HT-29 (cell line): ENCODE results near the gene DGKQ. TPM values are rescaled to one million over a fixed set of nuclear protein-coding genes. Genes with fewer than 3 reads are reported as not detected.

Experiments
- DNase-seq: peaks from one replicate; pipeline ENCODE4 v3.0.0-alpha.2; 2015; ENCODE audit warnings: low spot score
- total RNA-seq: library from RNA; depleted of rRNA; stranded (reverse); fragments of >200 nt; shearing (Covaris generic); gene quantifications from 2 replicates; pipeline ENCODE4 v1.2.3, GENCODE V29; 2014

DGKQ gene
- total RNA-seq, 1 experiment from 2014 or later = 46.7 TPM

DNA sequence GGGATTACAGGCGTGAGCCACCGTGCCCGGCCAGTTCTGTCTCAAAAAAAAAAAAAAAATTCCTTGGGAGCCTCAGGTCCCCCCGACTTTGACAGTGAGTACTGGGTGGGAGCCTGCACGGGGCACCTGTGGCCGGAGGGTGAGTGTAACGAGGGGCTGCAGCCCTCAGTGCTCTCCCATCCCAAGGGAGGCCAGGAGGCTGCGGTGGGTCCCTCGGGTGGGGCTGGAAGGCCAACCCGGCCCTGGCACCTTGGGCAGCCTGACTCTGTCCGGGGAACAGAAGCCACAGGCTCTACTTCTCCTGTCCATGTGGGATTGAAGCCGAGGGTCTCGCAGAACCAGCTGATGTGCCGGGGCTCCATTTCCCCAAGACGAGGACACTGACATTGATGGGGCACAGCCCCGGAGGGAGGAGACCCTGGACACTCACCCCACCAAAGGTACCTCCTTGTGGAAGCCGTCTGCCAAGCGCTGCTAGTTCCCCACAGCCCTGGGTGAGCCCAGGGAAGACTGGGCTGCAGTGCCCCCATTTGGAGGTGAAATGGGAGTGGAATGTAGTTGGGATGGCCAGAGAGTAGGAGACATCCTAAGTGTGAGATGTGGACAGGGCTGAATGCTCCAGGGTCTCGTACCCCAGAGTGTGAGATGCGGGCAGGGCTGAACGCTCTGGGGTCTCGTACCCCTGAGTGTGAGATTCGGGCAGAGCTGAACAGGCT lies 22.1 kb upstream of the DGKQ start:
- no peak for DNase-seq

DNA sequence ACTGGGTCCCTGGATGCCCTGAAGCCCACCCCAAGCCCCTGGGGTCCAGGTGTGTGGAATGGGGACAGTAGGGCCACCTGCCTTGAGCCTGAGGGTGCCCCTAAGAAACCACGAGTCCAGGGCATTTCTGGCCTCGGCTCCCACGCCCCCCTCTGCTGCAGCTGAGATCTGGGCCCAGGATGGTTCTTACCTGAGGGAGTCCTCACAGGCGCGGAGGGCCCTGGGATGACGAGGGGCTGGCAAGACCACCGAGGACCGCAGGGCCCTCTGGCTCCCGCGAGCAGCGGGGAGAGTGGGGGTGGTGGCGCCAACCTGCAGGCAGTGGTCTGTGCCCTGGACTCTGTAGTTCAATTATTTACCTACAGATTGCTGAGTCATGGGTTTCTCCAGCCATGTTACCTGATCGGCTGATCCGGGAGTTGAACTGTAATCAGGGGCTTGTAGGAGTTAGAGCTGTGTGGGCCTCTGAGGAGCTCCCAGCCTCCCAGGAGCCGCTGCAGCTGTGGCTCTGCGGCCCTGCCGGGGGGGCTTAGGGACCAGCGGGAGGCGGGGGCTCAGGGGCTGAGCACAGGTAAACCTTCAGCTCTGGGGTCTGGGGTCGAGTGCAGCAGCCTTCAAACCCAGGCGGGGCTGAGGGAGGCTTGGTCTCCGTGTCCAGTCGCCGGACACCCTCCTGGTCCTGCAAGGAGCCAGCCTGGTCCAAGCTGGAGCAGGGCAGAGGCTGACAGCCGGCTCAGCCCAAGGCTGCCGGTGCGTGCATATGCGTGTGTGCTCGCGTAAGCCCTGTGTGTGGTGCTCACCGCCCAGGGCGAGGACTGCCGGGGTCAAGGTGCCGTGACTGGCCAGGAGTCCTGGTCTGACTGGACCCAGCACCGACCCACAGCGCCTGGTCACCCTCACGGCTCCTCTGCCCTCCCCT lies 20.0 kb upstream of the DGKQ start, which contains the start of gene SLC26A1:
SLC26A1 (minus strand) TSS at position 294 of the 919 bp plus-strand sequence. CDS start 1,701 bp downstream, outside the sequence.
- peak; percentile 48 for DNase-seq

DNA sequence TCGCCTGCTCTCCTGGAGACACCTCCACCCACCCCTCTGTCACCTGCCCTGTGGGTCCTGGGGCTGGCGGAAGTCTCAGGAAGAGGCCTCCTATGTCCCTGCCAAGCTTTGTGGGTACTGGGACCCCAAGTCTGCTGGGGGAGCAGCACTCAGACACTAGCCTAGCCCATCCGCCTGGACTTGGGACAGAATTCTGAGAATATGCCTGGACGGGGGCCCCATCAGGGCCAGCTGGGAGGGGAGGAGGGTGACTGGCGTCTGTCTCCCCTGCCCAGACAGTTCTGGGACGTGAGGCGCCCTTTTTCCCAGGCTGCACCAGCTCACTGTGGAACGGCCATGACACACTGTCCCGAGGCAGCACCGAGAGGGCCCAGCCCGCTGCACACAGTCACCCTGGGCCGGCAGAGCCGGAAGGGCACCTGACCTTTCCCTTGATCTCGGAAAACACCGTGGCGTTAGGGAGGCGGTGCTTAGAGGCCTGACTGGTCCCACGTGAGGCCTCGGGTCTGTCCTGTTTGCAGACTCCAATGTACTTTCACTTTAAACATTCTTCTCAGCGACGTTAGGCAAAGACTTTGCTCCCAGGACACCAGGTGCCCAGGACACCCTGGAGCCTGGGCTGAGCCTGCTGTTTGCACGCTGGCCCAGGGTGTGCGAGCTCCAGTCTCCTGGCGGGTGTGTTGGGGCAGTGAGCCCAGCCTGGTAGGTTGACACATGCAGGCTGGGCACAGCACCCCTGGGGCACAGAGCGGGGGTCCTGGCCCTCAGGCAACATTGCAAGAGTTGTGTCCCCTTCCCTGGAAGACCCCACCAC lies 19.1 kb upstream of the DGKQ start:
- DNase-seq = peak; percentile 92

DNA sequence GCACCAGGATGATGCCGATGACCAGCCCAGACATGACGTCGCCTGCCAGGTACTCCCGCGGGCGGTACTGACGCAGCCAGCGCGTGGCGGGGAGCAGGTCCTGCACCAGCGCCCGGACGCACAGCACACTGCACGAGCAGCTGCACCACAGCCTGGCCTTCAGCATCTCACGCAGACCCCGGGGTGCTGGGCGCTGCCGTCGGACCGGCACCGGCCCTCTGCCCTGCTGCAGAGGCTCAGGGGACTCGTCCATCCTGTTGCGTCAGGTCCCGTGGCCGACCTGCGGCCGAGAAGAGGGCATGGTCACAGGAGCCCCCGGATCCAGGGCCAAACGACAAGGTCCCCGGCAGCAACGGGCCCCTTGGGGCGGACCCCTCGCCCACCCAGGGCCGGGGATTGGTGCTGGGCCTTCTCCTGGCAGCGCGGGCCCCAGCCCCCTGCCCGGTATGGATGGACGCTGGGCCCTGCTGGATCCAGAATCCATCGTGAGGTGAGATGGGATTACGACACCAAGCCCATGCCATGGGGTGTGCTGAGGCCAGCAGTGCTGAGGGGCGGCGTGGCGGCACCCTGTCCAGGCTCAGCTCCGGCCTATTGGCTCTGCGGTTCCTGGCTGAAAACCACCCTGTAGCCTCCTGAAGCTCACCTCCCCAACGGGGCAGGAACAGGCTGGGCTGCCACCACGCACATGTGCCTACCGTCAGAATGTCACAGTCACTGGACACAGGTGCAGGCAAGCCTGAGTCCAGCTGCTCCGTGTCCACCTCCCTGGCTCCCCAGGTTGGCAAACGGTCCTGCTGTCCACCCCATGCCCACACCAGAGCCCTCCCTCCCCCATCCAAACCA lies 18.3 kb upstream of the DGKQ start:
- DNase-seq = no peak

DNA sequence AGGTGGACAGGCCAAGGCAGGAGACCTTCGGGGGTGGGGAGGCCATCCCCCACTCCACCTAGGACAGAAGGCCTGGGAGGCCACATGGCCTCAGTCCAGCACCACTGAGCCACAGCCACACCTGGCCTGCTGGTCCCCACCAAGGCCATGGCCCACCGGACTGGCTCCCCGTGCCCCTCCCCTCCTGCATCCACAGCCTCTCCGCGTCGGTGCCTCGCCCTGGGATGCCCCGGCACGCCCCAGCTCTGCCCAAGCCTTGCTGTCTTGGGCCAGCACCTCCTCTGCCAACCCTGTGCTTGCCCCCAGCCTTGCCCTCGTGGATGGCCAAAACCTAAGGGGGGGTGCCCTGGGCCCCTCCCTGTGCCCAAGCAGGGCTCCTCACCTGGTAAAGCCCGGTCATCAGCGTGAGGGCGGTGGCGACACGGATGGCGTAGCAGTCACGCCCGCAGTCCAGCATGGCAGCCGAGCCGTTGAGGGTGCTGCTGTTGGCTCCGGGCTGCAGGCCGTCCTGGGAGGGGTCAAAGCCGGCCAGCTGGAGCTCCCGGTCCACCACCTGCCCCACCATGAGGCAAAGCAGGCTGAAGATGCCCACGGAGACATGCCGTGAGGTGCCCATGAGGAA lies 17.5 kb upstream of the DGKQ start:
- no peak for DNase-seq

DNA sequence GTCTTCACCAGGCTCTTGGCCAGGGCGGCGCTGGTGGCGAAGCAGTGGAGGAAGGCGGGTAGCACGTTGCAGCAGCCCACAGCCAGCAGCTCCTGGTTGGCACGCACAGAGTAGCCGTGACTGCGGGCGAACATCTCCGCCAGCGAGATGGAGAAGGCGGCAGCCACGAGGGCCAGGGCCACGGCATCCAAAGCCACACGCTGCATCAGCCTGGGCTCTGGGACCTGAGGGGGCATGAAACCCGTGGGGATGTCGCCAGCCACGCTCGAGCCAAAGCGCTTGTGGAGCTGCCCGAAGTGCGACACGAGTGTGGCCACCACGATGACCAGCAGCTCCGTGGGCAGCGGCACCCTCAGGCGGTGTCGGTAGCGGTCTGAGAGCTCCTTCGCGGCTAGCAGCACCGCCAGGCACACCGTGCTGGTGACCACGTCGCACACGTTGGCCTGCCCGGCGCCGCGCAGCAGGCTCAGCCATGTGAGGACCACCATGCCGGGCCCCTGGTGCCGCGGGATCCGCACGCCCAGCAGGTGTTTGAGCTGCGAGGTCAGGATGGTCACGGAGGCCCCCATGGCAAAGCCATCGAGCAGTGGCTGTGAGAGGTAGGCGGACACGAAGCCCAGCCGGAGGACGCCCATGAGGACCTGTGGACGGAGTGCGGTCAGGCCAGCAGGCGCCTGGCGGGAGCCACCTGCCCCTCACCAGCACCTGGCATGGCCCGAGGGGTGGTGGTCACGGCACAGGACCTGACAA lies 16.5 kb upstream of the DGKQ start:
- DNase-seq = no peak

DNA sequence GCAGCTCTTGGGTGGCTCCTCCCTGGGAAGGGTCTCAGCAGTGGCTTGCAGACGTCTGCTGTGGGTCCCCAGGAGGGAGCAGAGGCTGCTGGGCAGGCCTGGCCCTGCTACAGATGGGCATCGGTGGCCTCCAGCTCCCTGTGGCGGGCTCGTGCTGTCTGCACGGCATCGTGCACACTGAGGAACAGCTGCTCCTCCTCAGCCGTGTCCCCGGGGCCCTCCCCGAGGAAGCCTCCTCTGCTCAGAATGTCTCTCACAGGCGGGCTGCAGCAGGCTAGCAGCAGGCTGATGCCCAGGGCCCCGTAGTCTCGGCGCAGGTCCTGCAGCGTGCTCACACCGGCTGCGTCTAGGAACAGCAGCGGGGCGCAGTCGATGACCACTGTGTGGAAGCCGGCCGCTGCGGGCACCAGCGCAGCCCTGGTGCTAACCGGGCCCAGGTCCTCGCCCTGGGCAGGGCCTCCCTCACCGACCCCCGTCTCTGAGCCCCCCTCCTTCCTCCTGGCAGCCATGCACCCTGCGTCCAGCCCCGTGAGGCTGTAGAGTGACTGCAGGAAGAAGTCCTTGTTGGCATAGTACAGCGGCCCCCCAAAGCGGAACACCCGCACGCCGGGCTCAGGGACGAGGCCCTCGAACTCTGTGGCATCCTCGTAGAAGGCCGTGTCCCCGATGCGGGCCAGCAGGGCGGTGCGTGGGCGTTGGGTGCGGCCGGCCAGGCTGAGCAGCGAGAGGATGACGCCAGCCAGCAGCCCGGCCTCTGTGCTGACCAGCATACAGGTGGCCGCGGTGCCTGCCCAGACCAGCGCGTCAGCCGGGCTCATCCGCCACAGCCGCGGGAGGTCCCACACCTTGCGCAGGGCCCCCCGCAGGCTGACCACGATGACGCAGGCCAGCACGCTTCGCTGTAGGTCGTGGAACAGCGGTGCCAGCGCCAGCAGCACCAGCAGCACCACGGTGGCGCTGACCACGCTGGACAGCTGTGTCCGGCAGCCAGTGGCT lies 15.7 kb upstream of the DGKQ start:
- no peak for DNase-seq

DNA sequence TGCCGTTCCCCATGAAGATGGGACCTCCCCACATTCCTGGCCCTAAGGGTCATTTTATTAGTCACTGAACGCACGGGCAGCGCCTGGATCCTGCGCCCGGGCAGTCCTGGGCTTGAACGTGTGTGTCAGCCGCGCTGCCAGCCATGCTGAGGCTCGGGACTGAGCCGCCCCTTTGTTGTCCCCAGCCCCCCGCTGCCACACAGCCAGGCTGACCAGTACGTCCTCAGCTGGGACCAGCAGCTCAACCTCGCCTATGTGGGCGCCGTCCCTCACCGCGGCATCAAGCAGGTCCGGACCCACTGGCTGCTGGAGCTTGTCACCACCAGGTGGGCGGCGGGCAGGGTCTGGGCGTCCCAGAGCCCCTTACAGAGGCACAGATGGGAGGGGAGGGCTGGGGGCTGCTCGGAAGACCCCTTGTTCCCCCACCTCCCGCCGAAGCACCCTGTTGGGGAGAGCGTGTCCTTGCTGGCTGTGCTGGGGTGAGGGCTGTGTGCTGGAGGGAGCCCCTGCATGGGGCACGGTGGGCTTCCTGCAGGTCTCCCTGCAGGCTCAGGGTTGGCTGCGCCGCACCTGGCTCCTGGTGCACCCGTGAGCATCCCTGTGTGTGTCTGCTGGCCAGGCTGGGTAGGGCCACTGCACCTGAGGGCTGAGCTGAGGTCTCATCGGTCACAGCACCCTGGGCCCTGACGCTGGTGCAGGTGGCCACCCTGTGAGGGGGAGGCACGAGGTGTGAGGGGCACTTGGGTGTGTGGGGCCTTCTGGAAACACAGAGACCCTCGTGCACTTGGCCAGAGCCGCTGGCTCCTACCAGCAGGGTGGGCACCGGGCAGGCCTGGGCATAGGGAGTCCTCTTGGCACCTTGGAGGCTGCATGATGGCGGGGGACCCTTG lies 14.5 kb upstream of the DGKQ start:
- DNase-seq = no peak

DNA sequence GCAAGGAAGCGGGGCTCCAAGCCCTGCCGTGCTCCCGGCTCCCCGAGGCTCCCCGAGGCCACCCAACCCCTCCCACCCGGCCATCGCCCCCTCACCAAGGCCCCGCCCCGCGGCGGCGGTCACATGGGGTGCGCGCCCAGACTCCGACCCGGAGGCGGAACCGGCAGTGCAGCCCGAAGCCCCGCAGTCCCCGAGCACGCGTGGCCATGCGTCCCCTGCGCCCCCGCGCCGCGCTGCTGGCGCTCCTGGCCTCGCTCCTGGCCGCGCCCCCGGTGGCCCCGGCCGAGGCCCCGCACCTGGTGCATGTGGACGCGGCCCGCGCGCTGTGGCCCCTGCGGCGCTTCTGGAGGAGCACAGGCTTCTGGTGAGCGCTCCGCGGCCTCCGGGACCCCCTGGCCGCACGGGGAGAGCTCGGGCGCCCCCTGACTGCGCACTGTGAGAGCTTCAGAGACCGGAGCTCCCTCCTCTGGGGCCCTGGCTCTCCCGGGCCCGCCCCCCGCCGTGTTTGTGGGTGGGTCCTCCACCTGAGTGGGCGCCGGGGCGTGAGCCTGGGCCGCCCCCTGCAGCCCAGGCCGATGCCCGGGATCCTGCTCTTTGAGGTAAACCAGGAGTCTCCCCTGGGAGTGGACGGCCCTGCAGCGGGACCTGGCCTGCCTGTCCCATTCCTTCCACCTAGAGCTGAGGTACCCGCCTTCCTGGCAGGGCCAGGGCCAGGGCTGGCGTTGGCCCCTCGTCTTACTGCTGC lies 13.7 kb upstream of the DGKQ start, which contains the start of gene IDUA:
IDUA (plus strand) TSS at position 166 of the 745 bp plus-strand sequence; CDS start at position 207, 41 bp downstream.
- DNase-seq = peak; percentile 72

DNA sequence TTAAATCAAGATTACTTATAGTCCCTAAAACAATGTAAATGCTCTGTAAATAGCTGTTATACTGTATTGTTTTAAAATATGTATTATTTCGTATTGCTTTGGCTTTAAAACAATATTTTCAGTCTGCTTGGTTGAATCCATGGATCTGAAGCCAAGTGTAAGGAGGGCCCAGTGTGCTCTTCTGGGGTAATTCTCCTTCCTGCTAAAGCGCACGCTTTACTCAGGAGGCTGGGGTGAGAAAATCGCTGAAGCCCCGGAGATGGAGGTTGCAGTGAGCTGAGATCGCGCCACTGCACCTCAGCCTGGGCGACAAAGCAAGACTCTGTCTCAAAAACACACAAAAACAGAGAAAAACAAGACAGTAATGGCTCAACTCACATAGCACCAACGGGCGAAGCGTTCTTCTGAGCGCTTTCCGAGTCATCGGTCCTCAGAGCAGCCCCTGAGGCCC lies 13.1 kb upstream of the DGKQ start:
- no peak for DNase-seq

DNA sequence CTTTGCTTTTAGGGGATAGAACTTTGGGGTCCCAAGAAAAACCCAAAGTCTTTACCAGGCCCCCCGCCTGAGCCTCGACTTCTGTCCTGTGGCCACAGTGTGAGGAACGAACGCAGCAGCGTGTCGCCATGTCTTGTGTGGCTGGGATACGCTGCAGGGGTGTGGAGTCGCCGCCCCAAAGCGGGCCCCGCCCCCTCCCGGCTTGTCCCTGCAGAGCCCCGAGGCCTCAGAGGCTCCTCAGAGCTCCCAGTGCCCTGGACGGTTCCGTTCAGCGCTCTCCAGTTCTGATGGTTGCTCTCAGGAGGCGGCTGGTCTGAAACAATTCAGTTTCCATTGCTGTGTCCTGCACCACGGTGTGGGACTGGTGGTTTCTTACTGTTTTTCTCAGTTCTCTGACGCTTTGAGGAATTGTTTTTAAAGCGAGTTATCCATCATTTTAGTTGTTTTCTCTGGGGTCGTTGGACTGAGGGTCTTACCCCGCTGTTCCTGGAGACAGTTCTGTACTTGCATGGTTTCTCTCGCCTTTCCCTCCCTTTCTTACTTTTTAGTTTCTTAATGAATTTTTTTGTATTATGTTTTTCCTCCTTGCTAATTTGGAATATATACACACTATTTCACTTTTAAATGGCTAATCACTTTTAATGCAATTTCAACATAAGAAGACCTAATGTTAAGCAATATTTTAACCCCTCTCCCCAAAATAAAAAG lies 11.9 kb upstream of the DGKQ start:
- peak; percentile 66 for DNase-seq

DNA sequence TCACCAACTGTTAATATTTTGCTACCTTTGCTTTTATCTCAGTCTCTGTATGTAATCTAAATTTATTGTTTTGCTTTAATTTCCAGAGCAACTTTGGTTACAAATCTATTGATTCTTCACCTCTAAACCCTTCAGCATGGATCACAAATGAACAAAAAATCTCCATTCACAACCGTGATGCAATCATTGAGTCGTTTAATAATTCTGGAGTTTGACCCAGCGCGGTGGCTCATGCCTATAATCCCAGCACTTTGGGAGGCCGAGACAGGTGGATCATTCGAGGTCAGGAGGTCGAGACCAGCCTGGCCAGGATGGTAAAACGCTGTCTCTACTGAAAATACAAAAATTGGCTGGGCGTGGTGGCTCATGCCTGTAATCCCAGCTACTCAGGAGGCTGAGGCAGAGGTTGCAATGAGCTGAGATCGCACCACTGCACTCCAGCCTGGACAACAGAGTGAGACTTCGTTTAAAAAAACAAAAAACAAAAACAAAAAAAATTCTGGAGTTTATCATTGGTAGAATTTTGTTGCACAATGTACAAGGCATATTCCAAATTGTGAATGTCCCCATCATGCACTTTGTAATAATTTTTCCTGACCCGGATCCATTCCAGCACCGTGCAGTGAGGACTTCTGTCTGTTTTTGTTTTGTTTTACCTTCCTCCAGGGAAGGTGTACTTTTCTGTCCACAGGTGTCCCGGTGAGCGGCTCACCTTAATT lies 11.1 kb upstream of the DGKQ start:
- no peak for DNase-seq

DNA sequence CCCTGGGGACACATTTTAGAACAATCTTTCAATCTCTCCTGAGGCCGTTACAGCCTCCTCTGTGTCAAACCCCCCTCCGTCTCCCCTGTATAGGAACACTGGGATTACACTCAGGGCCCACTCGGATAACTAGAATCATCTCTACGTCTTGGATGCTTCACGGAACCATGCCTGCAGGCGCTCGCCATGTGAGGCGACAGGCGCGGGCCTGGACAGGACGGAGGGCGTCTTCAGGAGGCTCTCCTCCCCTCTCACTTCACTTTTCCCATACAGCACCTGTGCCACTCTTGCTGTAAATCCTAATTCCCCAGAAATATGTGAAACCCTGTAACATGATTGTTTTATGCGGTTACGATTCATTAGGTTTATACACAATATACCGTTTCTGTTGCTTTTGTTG lies 9.4 kb upstream of the DGKQ start:
- no peak for DNase-seq

DNA sequence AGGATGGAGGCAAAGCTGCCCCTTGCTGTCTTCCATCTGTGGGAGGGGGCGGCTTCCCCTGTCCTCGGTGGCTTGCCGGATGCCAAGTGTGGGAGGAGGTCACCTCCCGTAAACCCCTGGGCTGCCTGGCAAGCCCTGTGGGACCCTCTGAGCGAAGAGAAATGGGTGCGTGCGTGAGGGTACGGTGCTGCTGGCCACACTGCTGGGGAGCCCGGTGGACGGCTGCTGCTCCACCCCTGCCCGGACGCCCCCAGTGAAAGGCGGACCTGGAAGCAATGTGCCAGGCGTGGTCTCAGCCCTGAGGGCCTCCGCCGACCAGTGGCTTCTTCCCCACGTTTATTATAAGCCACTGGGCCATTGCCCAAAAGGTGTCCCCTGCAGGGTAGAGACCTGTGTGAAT lies 8.9 kb upstream of the DGKQ start:
- no peak for DNase-seq
